WTC11 (cell line): ENCODE measurements around the gene CREG2.

Source experiments
- CTCF ChIP-seq: fragments of 200-600 bp; IDR thresholded peaks from 2 replicates; pipeline ENCODE4 v1.8.0; 2022; ENCODE audit warnings: antibody characterized with exemption
- ESRRA ChIP-seq: sonication (generic); formaldehyde crosslinking; IDR thresholded peaks from 2 replicates; pipeline ENCODE4 v1.8.1; 2022; ENCODE audit warnings: mild to moderate bottlenecking, missing genetic modification reagents, borderline replicate concordance
- GABPB1 ChIP-seq: sonication (generic); formaldehyde crosslinking; IDR thresholded peaks from 2 replicates; pipeline ENCODE4 v1.8.1; 2023; ENCODE audit warnings: mild to moderate bottlenecking, missing genetic modification reagents
- KAT7 ChIP-seq: sonication (generic); formaldehyde crosslinking; IDR thresholded peaks from 2 replicates; pipeline ENCODE4 v1.8.1; 2023; ENCODE audit warnings: missing genetic modification reagents, mild to moderate bottlenecking, borderline replicate concordance
- NR1H2 ChIP-seq: sonication (generic); formaldehyde crosslinking; IDR thresholded peaks from 2 replicates; pipeline ENCODE4 v1.9.0; 2021; ENCODE audit warnings: mild to moderate bottlenecking, moderate library complexity, missing genetic modification reagents
- NR2C2 ChIP-seq: sonication (generic); formaldehyde crosslinking; IDR thresholded peaks from 2 replicates; pipeline ENCODE4 v1.8.0; 2022; ENCODE audit warnings: mild to moderate bottlenecking, missing genetic modification reagents
- OVOL2 ChIP-seq: fragments of 250-450 bp; sonication (Bioruptor Pico); IDR thresholded peaks from 2 replicates; pipeline ENCODE4 v1.9.0; 2021; ENCODE audit warnings: mild to moderate bottlenecking, borderline replicate concordance
- SP1 ChIP-seq: sonication (generic); formaldehyde crosslinking; conservative IDR thresholded peaks from 2 replicates; pipeline ENCODE4 v1.8.1; 2022; ENCODE audit warnings: missing genetic modification reagents
- ZNF121 ChIP-seq: sonication (generic); formaldehyde crosslinking; IDR thresholded peaks from 2 replicates; pipeline ENCODE4 v1.8.0; 2023; ENCODE audit warnings: missing genetic modification reagents

GRCh38 chr2:101327863-101328394, 59.4 kb downstream of the CREG2 start:
- TF ChIP-seq SP1 (CRISPR knock-in tag) (no peak), CTCF (no peak), ESRRA (CRISPR knock-in tag) (no peak), GABPB1 (CRISPR knock-in tag) (no peak), NR1H2 (CRISPR knock-in tag) (no peak), ZNF121 (CRISPR knock-in tag) (no peak), KAT7 (CRISPR knock-in tag) (no peak), OVOL2 (CRISPR knock-in tag) (no peak), NR2C2 (CRISPR knock-in tag) (no peak)
